K562 (cell line): ENCODE measurements around the gene ARHGAP42. TPM values are rescaled to one million over a fixed set of nuclear protein-coding genes. Genes with fewer than 3 reads are reported as not detected.

Experiments used
- ATF1 ChIP-seq, 2 experiments: fragments of 450-650 bp in 1 of 2; IDR thresholded peaks; 2 replicates each; pipeline ENCODE4 v1.6.1; 2016; ENCODE audit warnings: missing compliant biosample characterization in 1 of 2, missing genetic modification characterization in 1 of 2
- ELF4 ChIP-seq: fragments of 450-650 bp; formaldehyde crosslinking; IDR thresholded peaks from 2 replicates; pipeline ENCODE4 v1.4.0; 2022; ENCODE audit warnings: missing genetic modification characterization
- FOSL1 ChIP-seq: fragments of 200-800 bp; sonication (Bioruptor generic); conservative IDR thresholded peaks from 2 replicates; pipeline ENCODE4 v1.6.1; 2016; ENCODE audit warnings: missing genetic modification characterization, missing compliant biosample characterization
- FOXA1 ChIP-seq: fragments of 450-650 bp; IDR thresholded peaks from 2 replicates; pipeline ENCODE4 v1.6.1; 2016; ENCODE audit warnings: mild to moderate bottlenecking, borderline replicate concordance
- HNRNPLL ChIP-seq: fragments of 200-400 bp; formaldehyde crosslinking; IDR thresholded peaks from 2 replicates; pipeline ENCODE4 v1.6.1; 2017; ENCODE audit warnings: low read length, low read depth, mild to moderate bottlenecking; ENCODE audit not compliant: poor library complexity, severe bottlenecking
- ILF3 ChIP-seq: fragments of 450-650 bp; IDR thresholded peaks from 2 replicates; pipeline ENCODE4 v1.6.1; 2018; ENCODE audit warnings: antibody characterized with exemption, mild to moderate bottlenecking, moderate library complexity, borderline replicate concordance
- NFIX ChIP-seq: fragments of 250-450 bp; sonication (Bioruptor Pico); IDR thresholded peaks from 2 replicates; pipeline ENCODE4 v1.4.0; 2020; ENCODE audit warnings: low read depth, mild to moderate bottlenecking, moderate library complexity
- NRF1 ChIP-seq, 2 experiments: fragments of 450-650 bp; IDR thresholded peaks in 1 of 2; conservative IDR thresholded peaks in 1 of 2; 2 replicates each; pipeline ENCODE4 v1.6.1; 2014; ENCODE audit warnings: mild to moderate bottlenecking in 2 of 2
- PCBP1 ChIP-seq: fragments of 200-400 bp; formaldehyde crosslinking; IDR thresholded peaks from 2 replicates; pipeline ENCODE4 v1.6.1; 2018; ENCODE audit warnings: mild to moderate bottlenecking, low read depth, low read length; ENCODE audit not compliant: poor library complexity, severe bottlenecking
- PCBP2 ChIP-seq: fragments of 200-400 bp; formaldehyde crosslinking; IDR thresholded peaks from 2 replicates; pipeline ENCODE4 v1.6.1; 2018; ENCODE audit warnings: low read length, low read depth, mild to moderate bottlenecking, moderate library complexity; ENCODE audit not compliant: poor library complexity, severe bottlenecking
- RBFOX2 ChIP-seq: fragments of 200-400 bp; formaldehyde crosslinking; IDR thresholded peaks from 2 replicates; pipeline ENCODE4 v1.6.1; 2017; ENCODE audit warnings: low read depth, mild to moderate bottlenecking, low read length, moderate library complexity
- SIN3B ChIP-seq: fragments of 450-650 bp; IDR thresholded peaks from 2 replicates; pipeline ENCODE4 v1.6.1; 2017; ENCODE audit warnings: low read depth, mild to moderate bottlenecking, moderate library complexity
- SMAD2 ChIP-seq: fragments of 150-350 bp; IDR thresholded peaks from 2 replicates; pipeline ENCODE4 v1.6.1; 2014; ENCODE audit warnings: low read depth, mild to moderate bottlenecking, low read length
- ZNF134 ChIP-seq: fragments of 250-450 bp; sonication (Bioruptor Pico); conservative IDR thresholded peaks from 2 replicates; pipeline ENCODE4 v1.4.0; 2020
- ZNF232 ChIP-seq: sonication (generic); formaldehyde crosslinking; IDR thresholded peaks from 2 replicates; pipeline ENCODE4 v1.8.0; 2022; ENCODE audit warnings: mild to moderate bottlenecking, missing genetic modification reagents
- ZNF24 ChIP-seq: fragments of 450-650 bp; IDR thresholded peaks from 2 replicates; pipeline ENCODE4 v1.6.1; 2016
- ZNF584 ChIP-seq: fragments of 200-800 bp; sonication (Bioruptor generic); IDR thresholded peaks from 2 replicates; pipeline ENCODE4 v1.6.1; 2016; ENCODE audit warnings: low read depth, mild to moderate bottlenecking, missing genetic modification characterization, missing compliant biosample characterization
- ZSCAN29 ChIP-seq: fragments of 450-650 bp; IDR thresholded peaks from 2 replicates; pipeline ENCODE4 v1.6.1; 2017
- polyA plus RNA-seq, 8 experiments: library from polyadenylated mRNA; depleted of rRNA in 4 of 8; stranded (reverse) in 5 of 8; unstranded in 3 of 8; fragments of >200 nt; fragmentation: Nextera tagmentation in 2 of 8; fragmentation: Illumina TruSeq in 1 of 8; extraction: Ambion mirVana in 2 of 8; extraction: Trizol in 1 of 8; gene quantifications; 2 replicates each; pipeline versions ENCODE4 v1.2.1 to v1.2.3, GENCODE V29; 2011 to 2014; ENCODE audit warnings: inconsistent platforms in 1 of 8, missing spikeins in 1 of 8
- total RNA-seq, 7 experiments: library from RNA; depleted of rRNA in 6 of 7; stranded (reverse); fragments of >200 nt in 6 of 7; fragmentation: Illumina TruSeq in 2 of 7; extraction: Trizol in 2 of 7; gene quantifications; 2 replicates each; pipeline versions ENCODE4 v1.2.1 to v1.2.3, GENCODE V29; 2011 to 2021; ENCODE audit warnings: low replicate concordance in 1 of 7
- TF ChIP-seq, protein P1 (sequence below): IDR thresholded peaks from 2 replicates; pipeline ENCODE4 v1.6.1; 2012; ENCODE audit warnings: low read depth, low read length, improper control_type of control experiment, borderline replicate concordance
- TF ChIP-seq, protein P2 (sequence below): sonication (generic); formaldehyde crosslinking; IDR thresholded peaks from 2 replicates; pipeline ENCODE4 v1.8.1; 2023; ENCODE audit warnings: mild to moderate bottlenecking, missing genetic modification reagents
- TF ChIP-seq, protein P3 (sequence below), 2 experiments: fragments of 200-800 bp in 1 of 2; sonication (Bioruptor generic) in 1 of 2; sonication (generic) in 1 of 2; formaldehyde crosslinking in 1 of 2; IDR thresholded peaks in 1 of 2; conservative IDR thresholded peaks in 1 of 2; 2 replicates each; pipeline versions ENCODE4 v1.5.0 to v1.6.1; 2016 to 2020; ENCODE audit warnings: missing compliant biosample characterization in 1 of 2, missing genetic modification characterization in 1 of 2, missing genetic modification reagents in 1 of 2
- TF ChIP-seq, protein P4 (sequence below): sonication (generic); formaldehyde crosslinking; IDR thresholded peaks from 2 replicates; pipeline ENCODE4 v1.8.0; 2022; ENCODE audit warnings: mild to moderate bottlenecking, low read depth, missing genetic modification reagents

The ARHGAP42 gene
- total and polyA plus RNA-seq, 9 of the 15 experiments (the other 6 are each of a cell fraction or from before 2014, with no cell fraction given), result 0.95 to 6.1 (median 2.4) TPM

DNA sequence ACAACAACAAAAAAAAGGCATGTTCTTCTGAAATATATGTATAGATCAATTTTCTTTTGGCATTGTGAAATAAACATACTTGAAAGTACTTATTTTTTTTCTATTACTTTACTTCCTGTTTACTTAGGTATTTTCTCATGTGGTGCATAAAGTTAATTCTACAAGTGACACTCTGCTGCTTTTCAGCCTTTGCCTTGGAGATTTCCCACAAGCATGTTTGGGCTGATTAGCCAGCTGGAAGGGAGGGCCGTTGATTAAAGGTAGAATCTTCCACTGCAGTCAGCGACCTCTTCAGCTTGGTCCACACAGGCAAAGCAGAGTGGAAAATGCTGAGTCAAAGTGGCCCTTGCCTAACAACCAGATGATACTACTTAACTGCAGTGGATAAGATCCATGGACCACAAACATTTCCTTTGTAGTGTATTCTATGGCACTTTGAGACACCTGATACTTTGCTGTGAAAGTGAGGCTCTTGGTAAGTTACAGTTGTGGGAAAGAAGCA is 176.0 kb downstream of the ARHGAP42 start (continued):
- TF ChIP-seq ZNF584, result no peak
- TF ChIP-seq NFIX (CRISPR knock-in tag), result no peak
- no peak for TF ChIP-seq HNRNPLL
- no peak for TF ChIP-seq ATF1 (CRISPR knock-in tag; IDR thresholded peaks at IDR 0.05)
- TF ChIP-seq ATF1 (tag; IDR thresholded peaks at IDR 0.05), result 0 out of 2 replicates have a peak, but pooled peaks have one; percentile 22
- TF ChIP-seq ZNF134 (CRISPR knock-in tag), result no peak
- no peak for TF ChIP-seq SMAD2
- no peak for TF ChIP-seq SIN3B
- TF ChIP-seq, protein P1, sequence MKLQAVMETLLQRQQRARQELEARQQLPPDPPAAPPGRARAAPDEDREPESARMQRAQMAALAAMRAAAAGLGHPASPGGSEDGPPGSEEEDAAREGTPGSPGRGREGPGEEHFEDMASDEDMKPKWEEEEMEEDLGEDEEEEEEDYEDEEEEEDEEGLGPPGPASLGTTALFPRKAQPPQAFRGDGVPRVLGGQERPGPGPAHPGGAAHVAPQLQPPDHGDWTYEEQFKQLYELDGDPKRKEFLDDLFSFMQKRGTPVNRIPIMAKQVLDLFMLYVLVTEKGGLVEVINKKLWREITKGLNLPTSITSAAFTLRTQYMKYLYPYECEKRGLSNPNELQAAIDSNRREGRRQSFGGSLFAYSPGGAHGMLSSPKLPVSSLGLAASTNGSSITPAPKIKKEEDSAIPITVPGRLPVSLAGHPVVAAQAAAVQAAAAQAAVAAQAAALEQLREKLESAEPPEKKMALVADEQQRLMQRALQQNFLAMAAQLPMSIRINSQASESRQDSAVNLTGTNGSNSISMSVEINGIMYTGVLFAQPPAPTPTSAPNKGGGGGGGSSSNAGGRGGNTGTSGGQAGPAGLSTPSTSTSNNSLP, result peak; percentile 51; the same call in 1 of the 2 replicates
- no peak for TF ChIP-seq ILF3
- TF ChIP-seq, protein P2, sequence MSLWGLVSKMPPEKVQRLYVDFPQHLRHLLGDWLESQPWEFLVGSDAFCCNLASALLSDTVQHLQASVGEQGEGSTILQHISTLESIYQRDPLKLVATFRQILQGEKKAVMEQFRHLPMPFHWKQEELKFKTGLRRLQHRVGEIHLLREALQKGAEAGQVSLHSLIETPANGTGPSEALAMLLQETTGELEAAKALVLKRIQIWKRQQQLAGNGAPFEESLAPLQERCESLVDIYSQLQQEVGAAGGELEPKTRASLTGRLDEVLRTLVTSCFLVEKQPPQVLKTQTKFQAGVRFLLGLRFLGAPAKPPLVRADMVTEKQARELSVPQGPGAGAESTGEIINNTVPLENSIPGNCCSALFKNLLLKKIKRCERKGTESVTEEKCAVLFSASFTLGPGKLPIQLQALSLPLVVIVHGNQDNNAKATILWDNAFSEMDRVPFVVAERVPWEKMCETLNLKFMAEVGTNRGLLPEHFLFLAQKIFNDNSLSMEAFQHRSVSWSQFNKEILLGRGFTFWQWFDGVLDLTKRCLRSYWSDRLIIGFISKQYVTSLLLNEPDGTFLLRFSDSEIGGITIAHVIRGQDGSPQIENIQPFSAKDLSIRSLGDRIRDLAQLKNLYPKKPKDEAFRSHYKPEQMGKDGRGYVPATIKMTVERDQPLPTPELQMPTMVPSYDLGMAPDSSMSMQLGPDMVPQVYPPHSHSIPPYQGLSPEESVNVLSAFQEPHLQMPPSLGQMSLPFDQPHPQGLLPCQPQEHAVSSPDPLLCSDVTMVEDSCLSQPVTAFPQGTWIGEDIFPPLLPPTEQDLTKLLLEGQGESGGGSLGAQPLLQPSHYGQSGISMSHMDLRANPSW, result no peak
- TF ChIP-seq, protein P3, sequence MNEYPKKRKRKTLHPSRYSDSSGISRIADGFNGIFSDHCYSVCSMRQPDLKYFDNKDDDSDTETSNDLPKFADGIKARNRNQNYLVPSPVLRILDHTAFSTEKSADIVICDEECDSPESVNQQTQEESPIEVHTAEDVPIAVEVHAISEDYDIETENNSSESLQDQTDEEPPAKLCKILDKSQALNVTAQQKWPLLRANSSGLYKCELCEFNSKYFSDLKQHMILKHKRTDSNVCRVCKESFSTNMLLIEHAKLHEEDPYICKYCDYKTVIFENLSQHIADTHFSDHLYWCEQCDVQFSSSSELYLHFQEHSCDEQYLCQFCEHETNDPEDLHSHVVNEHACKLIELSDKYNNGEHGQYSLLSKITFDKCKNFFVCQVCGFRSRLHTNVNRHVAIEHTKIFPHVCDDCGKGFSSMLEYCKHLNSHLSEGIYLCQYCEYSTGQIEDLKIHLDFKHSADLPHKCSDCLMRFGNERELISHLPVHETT (CRISPR knock-in tag; conservative IDR thresholded peaks at IDR 0.05 in 1 of 2, IDR thresholded peaks at IDR 0.05 in 1 of 2), result 0 out of 4 replicates have a peak, but pooled peaks of 1 of the 2 experiments have one; percentile 35
- no peak for TF ChIP-seq ZNF232 (CRISPR knock-in tag)
- no peak for TF ChIP-seq ZSCAN29
- TF ChIP-seq FOXA1, result no peak
- TF ChIP-seq FOSL1 (tag), result peak; percentile 53
- no peak for TF ChIP-seq NRF1 (conservative IDR thresholded peaks at IDR 0.05 in 1 of 2, IDR thresholded peaks at IDR 0.05 in 1 of 2)
- no peak for TF ChIP-seq RBFOX2
- TF ChIP-seq, protein P4, sequence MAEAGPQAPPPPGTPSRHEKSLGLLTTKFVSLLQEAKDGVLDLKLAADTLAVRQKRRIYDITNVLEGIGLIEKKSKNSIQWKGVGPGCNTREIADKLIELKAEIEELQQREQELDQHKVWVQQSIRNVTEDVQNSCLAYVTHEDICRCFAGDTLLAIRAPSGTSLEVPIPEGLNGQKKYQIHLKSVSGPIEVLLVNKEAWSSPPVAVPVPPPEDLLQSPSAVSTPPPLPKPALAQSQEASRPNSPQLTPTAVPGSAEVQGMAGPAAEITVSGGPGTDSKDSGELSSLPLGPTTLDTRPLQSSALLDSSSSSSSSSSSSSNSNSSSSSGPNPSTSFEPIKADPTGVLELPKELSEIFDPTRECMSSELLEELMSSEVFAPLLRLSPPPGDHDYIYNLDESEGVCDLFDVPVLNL, result no peak
- no peak for TF ChIP-seq ZNF24
- TF ChIP-seq PCBP2, result no peak
- no peak for TF ChIP-seq ELF4 (CRISPR knock-in tag)
- TF ChIP-seq PCBP1, result no peak
